Vagina (tissue), 2 donors: ENCODE results near the gene COL12A1.

Experiments
- CTCF ChIP-seq, 3 experiments: fragments of 450-650 bp in 2 of 3; fragments of 200-600 bp in 1 of 3; sonication (generic) in 1 of 3; IDR thresholded peaks; one replicate each; pipeline ENCODE4 v1.5.1; 2017 to 2019; ENCODE audit warnings: antibody characterized with exemption in 3 of 3, mild to moderate bottlenecking in 2 of 3, moderate library complexity in 2 of 3
- POLR2A ChIP-seq, 2 donors: fragments of 450-650 bp; IDR thresholded peaks; one replicate each; pipeline ENCODE4 v1.6.1; 2017; ENCODE audit warnings: antibody characterized with exemption in 2 of 2, mild to moderate bottlenecking in 2 of 2, moderate library complexity in 2 of 2
- POLR2AphosphoS5 ChIP-seq, 2 donors: sonication (generic); formaldehyde crosslinking; IDR thresholded peaks; one replicate each; pipeline ENCODE4 v1.9.0; 2017; ENCODE audit warnings: antibody characterized with exemption in 2 of 2, mild to moderate bottlenecking in 2 of 2, low read depth in 1 of 2; ENCODE audit not compliant: insufficient read depth in 1 of 2

GRCh38 chr6:75201021-75201420 is 4.8 kb downstream of the COL12A1 start:
- TF ChIP-seq POLR2A (IDR thresholded peaks at IDR 0.05), result no peak
- no peak for TF ChIP-seq POLR2AphosphoS5 (IDR thresholded peaks at IDR 0.05; ENCODE audit: insufficient read depth in 1 of 2, low read depth in 1 of 2)
- TF ChIP-seq CTCF (IDR thresholded peaks at IDR 0.05), result no peak
